GM12878 (cell line): ENCODE measurements around the gene SLC16A10. TPM values are rescaled to one million over a fixed set of nuclear protein-coding genes. Genes with fewer than 3 reads are reported as not detected.

ENCODE experiments used
- ATAC-seq: fragments of 200-7000 bp; cut with Tn5 transposase; 3 replicates; pipeline ENCODE4 v1.9.1; 2020; ENCODE audit warnings: mild to moderate bottlenecking, moderate library complexity
- BruUV-seq: library from RNA; stranded (reverse); fragments of 400-500 nt; replicated peaks from 2 replicates; lab custom pipeline; 2021; lab: Mats Ljungman, UMichigan
- CTCF ChIA-PET: fragments of 300-600 bp; sonication (Branson Sonifier 250); formaldehyde crosslinking; extraction: SDS; loops from one replicate; lab custom pipeline; 2021; ENCODE audit warnings: inconsistent platforms; lab: Yijun Ruan, JAX
- POLR2A ChIA-PET: fragments of 350-600 bp; formaldehyde crosslinking; extraction: SDS; loops from one replicate; lab custom pipeline; 2021; ENCODE audit warnings: inconsistent platforms; lab: Charles Lee
- RAD21 ChIA-PET: fragments of 300-600 bp; sonication (Branson Sonifier 250); formaldehyde crosslinking; loops from one replicate; lab custom pipeline; 2023; ENCODE audit warnings: antibody characterized with exemption; ENCODE audit not compliant: unreplicated experiment; lab: Charles Lee
- SMC1A ChIA-PET: fragments of 300-600 bp; sonication (Branson Sonifier 250); formaldehyde crosslinking; loops from one replicate; lab custom pipeline; 2023; ENCODE audit not compliant: unreplicated experiment, uncharacterized antibody; lab: Charles Lee
- DNase-seq: peaks from one replicate; pipeline ENCODE4 v3.0.0-alpha.2; 2011; ENCODE audit warnings: low read depth, low spot score
- FAIRE-seq: peaks from 3 replicates; lab custom pipeline; 2011; peaks lifted over from hg19 to GRCh38; lab: Jason Lieb, UNC
- H2AFZ ChIP-seq: 2 replicates; pipeline ENCODE4 v1.6.0; 2011; ENCODE audit warnings: low read depth, low read length, control low read depth; ENCODE audit not compliant: control insufficient read depth
- H3K27ac ChIP-seq: 2 replicates; pipeline ENCODE4 v1.5.1; 2011; ENCODE audit warnings: control low read depth; ENCODE audit not compliant: control insufficient read depth, insufficient read depth
- H3K27me3 ChIP-seq, 2 experiments: replicated peaks in 1 of 2; 2 replicates each; pipeline versions ENCODE4 v1.6.0 to v1.6.1; 2011; ENCODE audit warnings: low read length in 1 of 2; ENCODE audit not compliant: control insufficient read depth in 2 of 2, insufficient read depth in 2 of 2
- H3K36me3 ChIP-seq, 2 experiments: 2 replicates each; pipeline ENCODE4 v1.5.1; 2011; ENCODE audit warnings: low read length in 1 of 2; ENCODE audit not compliant: control insufficient read depth in 2 of 2, insufficient read depth in 2 of 2
- H3K4me1 ChIP-seq: 2 replicates; pipeline ENCODE4 v1.6.1; 2011; ENCODE audit warnings: mild to moderate bottlenecking, low read length, moderate library complexity, mixed read lengths; ENCODE audit not compliant: control insufficient read depth, insufficient read depth
- H3K4me2 ChIP-seq: 2 replicates; pipeline ENCODE4 v1.6.0; 2011; ENCODE audit warnings: control low read depth; ENCODE audit not compliant: control insufficient read depth, insufficient read depth
- H3K4me3 ChIP-seq: fragments of 200-600 bp; sonication (generic); 2 replicates; pipeline ENCODE4 v1.5.1; 2016
- H3K79me2 ChIP-seq: 2 replicates; pipeline ENCODE4 v1.6.0; 2011; ENCODE audit warnings: low read length; ENCODE audit not compliant: control insufficient read depth, insufficient read depth
- H3K9ac ChIP-seq: 2 replicates; pipeline ENCODE4 v1.8.0; 2011; ENCODE audit warnings: low read length, control low read depth, mixed read lengths; ENCODE audit not compliant: control insufficient read depth, insufficient read depth
- H3K9me3 ChIP-seq: replicated peaks from 3 replicates; pipeline ENCODE4 v1.5.1; 2011; ENCODE audit warnings: mild to moderate bottlenecking, low read length; ENCODE audit not compliant: control insufficient read depth, insufficient read depth
- H4K20me1 ChIP-seq: 2 replicates; pipeline ENCODE4 v1.6.0; 2011; ENCODE audit not compliant: control insufficient read depth, insufficient read depth
- EGR1 ChIP-seq, 2 experiments: IDR thresholded peaks; 1 replicate in 1 of 2; 2 replicates in 1 of 2; pipeline ENCODE4 v1.6.1; 2011 to 2012; ENCODE audit warnings: low read depth in 2 of 2, low read length in 2 of 2, borderline replicate concordance in 1 of 2, mild to moderate bottlenecking in 1 of 2, moderate library complexity in 1 of 2
- JUNB ChIP-seq: IDR thresholded peaks from 2 replicates; pipeline ENCODE4 v1.6.1; 2016; ENCODE audit warnings: antibody characterized with exemption, mild to moderate bottlenecking
- KAT2A ChIP-seq: conservative IDR thresholded peaks from 2 replicates; pipeline ENCODE4 v1.6.1; 2011; ENCODE audit warnings: low read depth, low read length; ENCODE audit not compliant: control insufficient read depth
- MXI1 ChIP-seq: fragments of 150-350 bp; IDR thresholded peaks from 2 replicates; pipeline ENCODE4 v1.6.1; 2011; ENCODE audit warnings: low read depth, mild to moderate bottlenecking, inconsistent platforms, low read length, improper control_type of control experiment
- NFIC ChIP-seq: IDR thresholded peaks from 2 replicates; pipeline ENCODE4 v1.6.1; 2012; ENCODE audit warnings: low read depth, mild to moderate bottlenecking, inconsistent platforms, low read length, moderate library complexity
- NRF1 ChIP-seq: conservative IDR thresholded peaks from 2 replicates; pipeline ENCODE4 v1.6.1; 2011; ENCODE audit warnings: mild to moderate bottlenecking, low read depth, low read length, improper control_type of control experiment
- RCOR1 ChIP-seq: conservative IDR thresholded peaks from 2 replicates; pipeline ENCODE4 v1.6.1; 2012; ENCODE audit warnings: low read depth, low read length, improper control_type of control experiment
- RUNX3 ChIP-seq: IDR thresholded peaks from 2 replicates; pipeline ENCODE4 v1.6.1; 2012; ENCODE audit warnings: low read length, inconsistent platforms
- SUZ12 ChIP-seq: fragments of 200-600 bp; sonication (generic); IDR thresholded peaks from one replicate; pipeline ENCODE4 v1.6.1; 2018; ENCODE audit warnings: antibody characterized with exemption, mild to moderate bottlenecking; ENCODE audit not compliant: unreplicated experiment
- ZNF274 ChIP-seq: IDR thresholded peaks from one replicate; pipeline ENCODE4 v1.8.0; 2011; ENCODE audit not compliant: insufficient read length, insufficient read depth
- WGBS: methylation state at CpG from one replicate; pipeline ENCODE4 v1.1.6; 2016; ENCODE audit warnings: low lambda C conversion rate; ENCODE audit not compliant: insufficient replicate concordance, insufficient coverage; ENCODE audit errors: missing lambda C conversion rate; 5-methylcytosine and 5-hydroxymethylcytosine counted together
- in situ Hi-C: fragments of 300-500 bp; cut with MboI; formaldehyde crosslinking; loops from 9 replicates; pipeline ENCODE4 v1.14.3; 2018; ENCODE audit warnings: mixed read lengths
- intact Hi-C: fragments of 100-400 bp; cut with micrococcal nuclease; formaldehyde crosslinking; loops from one replicate; pipeline ENCODE4 v1.14.2; 2022; ENCODE audit not compliant: unreplicated experiment
- polyA plus RNA-seq, 11 experiments: library from polyadenylated mRNA; depleted of rRNA in 4 of 11; unstranded in 6 of 11; stranded (reverse) in 5 of 11; fragments of >200 nt; fragmentation: Nextera tagmentation in 4 of 11; fragmentation: Illumina TruSeq in 1 of 11; extraction: Ambion mirVana in 4 of 11; extraction: Trizol in 1 of 11; gene quantifications; 1 replicate in 1 of 11; 2 replicates in 10 of 11; pipeline versions ENCODE4 v1.2.1 to v1.2.3, GENCODE V29; 2011 to 2016; ENCODE audit warnings: inconsistent platforms in 2 of 11, missing spikeins in 2 of 11, low read depth in 1 of 11
- total RNA-seq, 4 experiments: library from RNA; depleted of rRNA in 3 of 4; stranded (reverse); fragments of >200 nt in 3 of 4; fragmentation: Illumina TruSeq in 1 of 4; extraction: Trizol in 1 of 4; gene quantifications; 2 replicates each; pipeline versions ENCODE4 v1.2.1 to v1.2.3, GENCODE V29; 2013 to 2021
- TF ChIP-seq, protein P1 (sequence below): IDR thresholded peaks from 2 replicates; pipeline ENCODE4 v1.6.1; 2011; ENCODE audit warnings: borderline replicate concordance, low read depth, mild to moderate bottlenecking, moderate library complexity, low read length; ENCODE audit not compliant: insufficient read depth, poor library complexity, severe bottlenecking

The SLC16A10 gene
- total and polyA plus RNA-seq, 10 of the 15 experiments (the other 5 are each of a cell fraction or from before 2014, with no cell fraction given), result 2.3 to 19.0 (median 8.0) TPM

DNA sequence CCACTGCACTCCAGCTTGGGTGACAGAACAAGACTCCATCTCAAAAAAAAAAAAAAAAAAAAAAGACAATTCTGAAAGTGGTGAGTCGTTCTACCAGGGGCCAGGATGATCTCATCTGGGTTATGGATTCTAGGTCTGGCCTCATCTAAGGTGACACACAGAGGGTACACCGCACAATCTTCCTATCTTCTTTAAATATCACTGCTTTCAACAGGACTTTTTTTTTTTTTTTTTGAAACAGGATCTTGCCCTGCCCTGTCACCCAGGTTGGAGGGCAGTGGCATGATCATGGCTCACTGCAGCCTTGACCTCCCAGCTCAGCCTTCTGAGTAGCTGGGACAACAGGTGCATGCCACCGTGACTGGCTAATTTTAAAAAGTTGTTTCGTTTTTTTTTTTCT, 67.7 kb downstream of the SLC16A10 start (continued):
- no peak for TF ChIP-seq EGR1 (IDR thresholded peaks at IDR 0.05; ENCODE audit: borderline replicate concordance in 1 of 2, low read depth in 2 of 2, low read length in 2 of 2)
- TF ChIP-seq RCOR1, result no peak
- TF ChIP-seq NFIC, result no peak
- no peak for TF ChIP-seq NRF1

DNA sequence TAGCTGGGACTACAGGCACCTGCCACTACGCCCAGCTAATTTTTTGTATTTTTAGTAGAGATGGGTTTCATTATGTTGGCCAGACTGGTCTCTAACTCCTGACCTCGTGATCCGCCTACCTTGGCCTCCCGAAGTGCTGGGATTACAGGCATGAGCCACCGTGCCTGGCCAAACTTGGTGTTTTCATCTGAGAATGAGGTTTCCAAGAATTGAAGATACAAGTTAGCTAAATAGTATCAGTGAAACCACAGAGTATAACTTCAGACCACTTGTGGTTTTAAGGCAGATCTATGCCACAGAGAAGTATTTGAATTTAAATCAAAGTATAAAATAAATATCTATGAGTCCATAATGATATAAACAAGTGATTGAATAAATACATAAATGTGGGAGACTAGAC, 70.1 kb downstream of the SLC16A10 start:
- POLR2A ChIA-PET, result no interaction called here
- Histone ChIP-seq H3K4me1 (peaks cover 5% of the 10 kb centered on the region), H3K4me3 (no peak overlapping the region), H4K20me1 (no peaks in the 10 kb centered on the region), H3K27me3 (no peaks in the 10 kb centered on the region), H2AFZ (no peak overlapping the region), H3K4me2 (no peak overlapping the region), H3K27ac (no peak overlapping the region), H3K9ac (no peak overlapping the region), H3K79me2 (no peaks in the 10 kb centered on the region), H3K9me3 (no peaks in the 10 kb centered on the region; the same call in 1 of the 3 replicates), H3K36me3 (no peaks in the 10 kb centered on the region)
- in situ Hi-C loops (no loop called here), intact Hi-C loops (no loop called here)
- RAD21 ChIA-PET, result no interaction called here
- no peak for FAIRE-seq
- no TSS peak for BruUV-seq
- SMC1A ChIA-PET, result no interaction called here
- ATAC-seq, result peak; percentile 27; the same call in 1 of the 3 replicates
- no peak for DNase-seq
- no peak for TF ChIP-seq ZNF274
- TF ChIP-seq RUNX3, result peak; percentile 70
- CTCF ChIA-PET, result interaction anchor here (0.7 to 1.5 kb wide), 3 partner anchors 16 to 99 kb away, joined by 3 to 4 read pairs (median 3); no protein-coding TSS in a partner anchor
- 33% methylated on average over 5 of the region's 5 CpGs for WGBS

DNA sequence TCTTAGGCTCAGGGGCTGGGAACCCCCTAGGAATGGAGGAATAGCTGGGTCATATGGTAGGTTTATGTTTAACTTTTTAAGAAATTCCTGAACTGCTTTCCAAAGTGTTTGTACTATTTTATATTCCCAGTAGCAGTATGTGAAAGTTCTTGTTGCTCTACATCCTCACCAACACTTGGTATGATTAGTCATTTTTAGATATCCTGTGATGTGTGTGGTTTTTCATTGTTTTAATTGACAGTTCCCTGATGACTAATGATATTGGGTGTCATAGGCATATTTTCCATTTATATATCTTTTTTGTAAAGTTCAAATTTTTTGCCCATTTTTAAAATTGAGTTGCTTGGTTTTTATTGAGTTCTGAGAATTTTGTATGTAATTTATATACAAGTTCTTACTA, 72.3 kb downstream of the SLC16A10 start:
- no TSS peak for BruUV-seq
- Histone ChIP-seq H3K36me3 (no peaks in the 10 kb centered on the region), H3K4me1 (peaks cover 5% of the 10 kb centered on the region), H3K27ac (no peak overlapping the region), H3K4me2 (no peak overlapping the region), H3K4me3 (no peak overlapping the region), H3K79me2 (no peaks in the 10 kb centered on the region), H3K9ac (no peak overlapping the region), H2AFZ (no peak overlapping the region), H4K20me1 (no peaks in the 10 kb centered on the region), H3K9me3 (no peaks in the 10 kb centered on the region; the same call in 1 of the 3 replicates), H3K27me3 (no peaks in the 10 kb centered on the region)
- in situ Hi-C loops, result no loop called here
- SMC1A ChIA-PET, result interaction anchor here (0.7 to 1.1 kb wide), 2 partner anchors 12 to 319 kb away, joined by 3 read pairs; no protein-coding TSS in a partner anchor
- intact Hi-C loops, result no loop called here
- POLR2A ChIA-PET, result interaction anchor here (0.9 kb wide), 1 partner anchor 14 kb away, joined by 5 read pairs; no protein-coding TSS in a partner anchor
- RAD21 ChIA-PET, result no interaction called here
- FAIRE-seq (no peak), ATAC-seq (no peak), DNase-seq (no peak)
- CTCF ChIA-PET, result no interaction called here
- TF ChIP-seq KAT2A (no peak), JUNB (peak; percentile 18; the same call in 1 of the 2 replicates), MXI1 (no peak), SUZ12 (no peak), RUNX3 (peak; percentile 67)
- TF ChIP-seq, protein P1, sequence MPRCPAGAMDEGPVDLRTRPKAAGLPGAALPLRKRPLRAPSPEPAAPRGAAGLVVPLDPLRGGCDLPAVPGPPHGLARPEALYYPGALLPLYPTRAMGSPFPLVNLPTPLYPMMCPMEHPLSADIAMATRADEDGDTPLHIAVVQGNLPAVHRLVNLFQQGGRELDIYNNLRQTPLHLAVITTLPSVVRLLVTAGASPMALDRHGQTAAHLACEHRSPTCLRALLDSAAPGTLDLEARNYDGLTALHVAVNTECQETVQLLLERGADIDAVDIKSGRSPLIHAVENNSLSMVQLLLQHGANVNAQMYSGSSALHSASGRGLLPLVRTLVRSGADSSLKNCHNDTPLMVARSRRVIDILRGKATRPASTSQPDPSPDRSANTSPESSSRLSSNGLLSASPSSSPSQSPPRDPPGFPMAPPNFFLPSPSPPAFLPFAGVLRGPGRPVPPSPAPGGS, result no peak
